HepG2 (cell line): ENCODE measurements around the gene MEGF11. TPM values are rescaled to one million over a fixed set of nuclear protein-coding genes. Genes with fewer than 3 reads are reported as not detected.

Experiments
- ATAC-seq: fragments of 200-7000 bp; cut with Tn5 transposase; 3 replicates; pipeline ENCODE4 v1.9.1; 2020; ENCODE audit warnings: mild to moderate bottlenecking, moderate library complexity
- BruUV-seq: library from RNA; stranded (reverse); fragments of 400-500 nt; replicated peaks from 2 replicates; lab custom pipeline; 2021; lab: Mats Ljungman, UMichigan
- CTCF ChIA-PET: fragments of 300-600 bp; formaldehyde crosslinking; extraction: SDS; loops from one replicate; lab custom pipeline; 2021; ENCODE audit warnings: low total read pairs, inconsistent platforms, low intra/inter-chr PET ratio; lab: Yijun Ruan, JAX
- POLR2A ChIA-PET: fragments of 350-600 bp; sonication (Branson Sonifier 250); formaldehyde crosslinking; loops from one replicate; lab custom pipeline; 2020; ENCODE audit warnings: antibody characterized with exemption, inconsistent platforms; lab: Yijun Ruan, JAX
- DNase-seq: peaks from one replicate; pipeline ENCODE4 v3.0.0-alpha.2; 2015; ENCODE audit warnings: low spot score
- FAIRE-seq: peaks from 3 replicates; lab custom pipeline; 2011; peaks lifted over from hg19 to GRCh38; lab: Jason Lieb, UNC
- H2AFZ ChIP-seq: one replicate; pipeline ENCODE4 v1.6.1; 2011; ENCODE audit warnings: low read length, inconsistent platforms
- H3K27ac ChIP-seq: fragments of 300-600 bp; 3 replicates; pipeline ENCODE4 v1.8.0; 2011; ENCODE audit warnings: mixed run types, mild to moderate bottlenecking, mixed read lengths, low read length, inconsistent platforms; ENCODE audit not compliant: insufficient read depth; ENCODE audit errors: extremely low read length
- H3K27me3 ChIP-seq, 2 experiments: fragments of 200-600 bp in 1 of 2; 2 replicates in 1 of 2; 3 replicates in 1 of 2; pipeline versions ENCODE4 v1.6.0 to v1.8.0; 2011; ENCODE audit warnings: low read length in 2 of 2, mild to moderate bottlenecking in 2 of 2, moderate library complexity in 2 of 2, inconsistent platforms in 1 of 2; ENCODE audit not compliant: insufficient read depth in 2 of 2, control insufficient read depth in 1 of 2
- H3K36me3 ChIP-seq, 2 experiments: fragments of 200-600 bp in 1 of 2; replicated peaks in 1 of 2; 2 replicates in 1 of 2; 3 replicates in 1 of 2; pipeline versions ENCODE4 v1.5.1 to v1.8.0; 2011; ENCODE audit warnings: low read length in 2 of 2, inconsistent platforms in 1 of 2; ENCODE audit not compliant: insufficient read depth in 2 of 2, control insufficient read depth in 1 of 2
- H3K4me1 ChIP-seq: 2 replicates; pipeline ENCODE4 v1.5.1; 2012; ENCODE audit warnings: low read length, inconsistent platforms; ENCODE audit not compliant: insufficient read depth
- H3K4me2 ChIP-seq: 2 replicates; pipeline ENCODE4 v1.6.0; 2011; ENCODE audit warnings: low read depth, low read length, inconsistent platforms
- H3K4me3 ChIP-seq, 3 experiments: fragments of 200-600 bp in 1 of 3; sonication (generic), shearing (Covaris generic) in 1 of 3; replicated peaks in 1 of 3; 2 replicates each; pipeline ENCODE4 v1.5.1; 2011 to 2016; ENCODE audit warnings: low read length in 3 of 3, inconsistent platforms in 2 of 3, low read depth in 2 of 3, mild to moderate bottlenecking in 2 of 3, control low read depth in 1 of 3, mixed read lengths in 1 of 3; ENCODE audit not compliant: insufficient read depth in 1 of 3
- H3K79me2 ChIP-seq: one replicate; pipeline ENCODE4 v1.6.1; 2011; ENCODE audit warnings: low read length, inconsistent platforms; ENCODE audit not compliant: insufficient read depth
- H3K9ac ChIP-seq: 2 replicates; pipeline ENCODE4 v1.6.0; 2011; ENCODE audit warnings: mild to moderate bottlenecking, low read depth, low read length, inconsistent platforms; ENCODE audit not compliant: insufficient read depth
- H3K9me3 ChIP-seq: 2 replicates; pipeline ENCODE4 v1.5.1; 2012; ENCODE audit warnings: mild to moderate bottlenecking, low read length
- H4K20me1 ChIP-seq: 2 replicates; pipeline ENCODE4 v1.6.0; 2011; ENCODE audit warnings: inconsistent platforms, mild to moderate bottlenecking, low read length, moderate library complexity; ENCODE audit not compliant: insufficient read depth
- IRX3 ChIP-seq: sonication (generic); formaldehyde crosslinking; IDR thresholded peaks from 2 replicates; pipeline ENCODE4 v1.8.1; 2023; ENCODE audit warnings: mild to moderate bottlenecking, low read depth, missing genetic modification reagents, borderline replicate concordance
- POLR2AphosphoS5 ChIP-seq: IDR thresholded peaks from 2 replicates; pipeline ENCODE4 v1.6.1; 2012; ENCODE audit warnings: low read depth, low read length
- SP2 ChIP-seq: sonication (generic); formaldehyde crosslinking; IDR thresholded peaks from 2 replicates; pipeline ENCODE4 v1.5.1; 2020; ENCODE audit warnings: mild to moderate bottlenecking, missing genetic modification reagents
- ZBTB33 ChIP-seq: sonication (generic); formaldehyde crosslinking; IDR thresholded peaks from 2 replicates; pipeline ENCODE4 v1.4.0; 2020; ENCODE audit warnings: missing genetic modification reagents
- ZFX ChIP-seq: sonication (generic); formaldehyde crosslinking; IDR thresholded peaks from 2 replicates; pipeline ENCODE4 v1.4.0; 2020; ENCODE audit warnings: mild to moderate bottlenecking, low read depth, missing genetic modification reagents, moderate library complexity
- ZNF569 ChIP-seq: sonication (generic); formaldehyde crosslinking; IDR thresholded peaks from 2 replicates; pipeline ENCODE4 v1.5.0; 2020; ENCODE audit warnings: mild to moderate bottlenecking, missing genetic modification reagents, moderate library complexity, borderline replicate concordance
- WGBS: methylation state at CpG from one replicate; pipeline ENCODE4 v1.1.6; 2017; ENCODE audit warnings: low lambda C conversion rate; 5-methylcytosine and 5-hydroxymethylcytosine counted together
- in situ Hi-C: cut with HindIII; loops from 2 replicates; pipeline ENCODE4 v1.10.0; 2017; ENCODE audit warnings: low pct_unique_long_range_greater_than_20kb; ENCODE audit not compliant: extremely low pct_ligation_motif_present
- intact Hi-C: fragments of 100-400 bp; cut with micrococcal nuclease; formaldehyde crosslinking; loops from one replicate; pipeline ENCODE4 v1.10.0; 2022; ENCODE audit not compliant: unreplicated experiment
- polyA plus RNA-seq, 8 experiments: library from polyadenylated mRNA; depleted of rRNA in 3 of 8; stranded (reverse) in 7 of 8; unstranded in 1 of 8; fragments of >200 nt; fragmentation: Illumina TruSeq in 4 of 8; extraction: Trizol in 4 of 8; gene quantifications; 2 replicates each; pipeline versions ENCODE4 v1.2.1 to v1.2.3, GENCODE V29; 2011 to 2016; ENCODE audit warnings: low read depth in 4 of 8, missing spikeins in 1 of 8, mixed read lengths in 1 of 8; ENCODE audit not compliant: insufficient read depth in 1 of 8
- total RNA-seq, 5 experiments: library from RNA; depleted of rRNA; stranded (reverse); fragments of >200 nt; fragmentation: Illumina TruSeq; extraction: Trizol; gene quantifications; 2 replicates each; pipeline ENCODE4 v1.2.3, GENCODE V29; 2016; ENCODE audit warnings: low read depth in 1 of 5
- TF ChIP-seq, protein P1 (sequence below): sonication (generic); formaldehyde crosslinking; IDR thresholded peaks from 2 replicates; pipeline ENCODE4 v1.8.0; 2023; ENCODE audit warnings: mild to moderate bottlenecking, missing genetic modification reagents

Gene MEGF11
- total and polyA plus RNA-seq, 2 of the 13 experiments (the other 11 are each of a cell fraction or from before 2014, with no cell fraction given), result not detected

- Histone ChIP-seq H3K36me3 (peaks cover 1 to 21% of the 10 kb centered on the region in 2 experiments; a peak in 3 of 5 replicates), H2AFZ (no peak overlapping the region), H3K4me2 (peak overlapping the region; percentile 94; the same call in 1 of the 2 replicates), H3K4me3 (no peak overlapping the region), H3K4me1 (peaks cover 39% of the 10 kb centered on the region), H3K9me3 (no peaks in the 10 kb centered on the region), H3K79me2 (peaks cover 36% of the 10 kb centered on the region), H3K27ac (no peak overlapping the region), H4K20me1 (no peaks in the 10 kb centered on the region), H3K27me3 (no peaks in the 10 kb centered on the region; a peak in 1 of 5 replicates), H3K9ac (no peak overlapping the region)
- TF ChIP-seq ZBTB33 (CRISPR knock-in tag), result no peak
- TF ChIP-seq ZFX (CRISPR knock-in tag), result no peak
- TF ChIP-seq POLR2AphosphoS5, result no peak
- no peak for TF ChIP-seq SP2
- no peak for TF ChIP-seq ZNF569 (CRISPR knock-in tag)
- TF ChIP-seq, protein P1, sequence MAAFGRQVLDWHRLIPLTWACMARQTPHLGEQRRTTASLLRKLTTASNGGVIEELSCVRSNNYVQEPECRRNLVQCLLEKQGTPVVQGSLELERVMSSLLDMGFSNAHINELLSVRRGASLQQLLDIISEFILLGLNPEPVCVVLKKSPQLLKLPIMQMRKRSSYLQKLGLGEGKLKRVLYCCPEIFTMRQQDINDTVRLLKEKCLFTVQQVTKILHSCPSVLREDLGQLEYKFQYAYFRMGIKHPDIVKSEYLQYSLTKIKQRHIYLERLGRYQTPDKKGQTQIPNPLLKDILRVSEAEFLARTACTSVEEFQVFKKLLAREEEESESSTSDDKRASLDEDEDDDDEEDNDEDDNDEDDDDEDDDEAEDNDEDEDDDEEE (CRISPR knock-in tag), result no peak
- TF ChIP-seq IRX3, result no peak
- in situ Hi-C loops, result no loop called here
- BruUV-seq, result no TSS peak
- POLR2A ChIA-PET, result no interaction called here
- DNase-seq, result no peak
- no peak for FAIRE-seq
- intact Hi-C loops, result loop anchor here (10.0 kb wide), 1 partner anchor 89 kb away; the partner anchor contains the start of gene MAP2K1
- CTCF ChIA-PET, result no interaction called here
- no peak for ATAC-seq
- 83% methylated on average over 5 of the region's 5 CpGs for WGBS
Measured at GRCh38 chr15:66296186-66296585, 42.6 kb upstream of the MEGF11 start.
